Panc1 (cell line): ENCODE measurements around the gene WWOX.

ENCODE experiments used
- POLR2AphosphoS5 ChIP-seq: IDR thresholded peaks from 2 replicates; pipeline ENCODE4 v1.6.1; 2012; ENCODE audit warnings: mild to moderate bottlenecking, low read depth, low read length, moderate library complexity
- TCF7L2 ChIP-seq: IDR thresholded peaks from 2 replicates; pipeline ENCODE4 v1.6.1; 2011; ENCODE audit warnings: mild to moderate bottlenecking, low read depth, low read length, inconsistent platforms
- TF ChIP-seq, protein P1 (sequence below): fragments of 450-650 bp; IDR thresholded peaks from 2 replicates; pipeline ENCODE4 v1.5.1; 2017; ENCODE audit warnings: mild to moderate bottlenecking
- TF ChIP-seq, protein P2 (sequence below), 2 experiments: IDR thresholded peaks; 2 replicates each; pipeline ENCODE4 v1.6.1; 2011 to 2012; ENCODE audit warnings: low read depth in 2 of 2, control low read depth in 1 of 2, low read length in 1 of 2, mild to moderate bottlenecking in 1 of 2, moderate library complexity in 1 of 2; ENCODE audit not compliant: insufficient read depth in 1 of 2

DNA sequence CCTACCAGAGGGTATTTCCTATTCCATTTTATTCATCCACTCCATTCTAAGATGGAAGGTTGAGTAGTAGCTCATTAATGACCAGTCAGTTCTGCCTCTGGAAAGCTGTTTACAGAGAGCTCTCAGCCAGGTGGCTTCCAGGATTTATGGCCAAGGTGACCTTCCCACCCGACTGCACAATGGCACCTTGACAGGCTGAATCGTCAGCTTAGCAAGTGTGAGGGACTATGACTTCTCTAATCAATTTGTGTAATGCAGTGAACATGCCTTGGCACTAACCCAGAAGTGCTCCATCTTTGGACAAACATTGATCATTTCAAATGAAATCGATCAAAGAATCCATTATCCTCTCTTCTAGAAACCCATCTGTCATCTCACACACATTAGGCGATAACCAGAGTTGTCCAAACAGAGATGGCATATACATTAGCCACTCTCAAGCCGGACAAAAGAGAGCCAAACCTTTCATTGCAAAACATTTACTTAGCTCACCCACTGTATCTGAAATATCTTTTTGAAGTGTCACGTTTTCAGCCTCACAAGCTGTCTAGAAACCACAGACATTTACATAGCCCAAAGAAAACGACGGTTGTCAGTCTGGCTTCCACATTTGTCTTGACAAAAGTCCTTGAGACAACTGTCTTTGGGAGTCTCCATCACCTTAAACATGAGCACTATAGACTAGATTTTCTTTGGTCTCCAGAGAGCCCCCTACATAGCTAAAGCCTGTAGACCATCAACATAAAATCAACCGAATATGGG is 41.5 kb upstream of the WWOX start:
- TF ChIP-seq TCF7L2 (no peak), POLR2AphosphoS5 (no peak)
- TF ChIP-seq, protein P1, sequence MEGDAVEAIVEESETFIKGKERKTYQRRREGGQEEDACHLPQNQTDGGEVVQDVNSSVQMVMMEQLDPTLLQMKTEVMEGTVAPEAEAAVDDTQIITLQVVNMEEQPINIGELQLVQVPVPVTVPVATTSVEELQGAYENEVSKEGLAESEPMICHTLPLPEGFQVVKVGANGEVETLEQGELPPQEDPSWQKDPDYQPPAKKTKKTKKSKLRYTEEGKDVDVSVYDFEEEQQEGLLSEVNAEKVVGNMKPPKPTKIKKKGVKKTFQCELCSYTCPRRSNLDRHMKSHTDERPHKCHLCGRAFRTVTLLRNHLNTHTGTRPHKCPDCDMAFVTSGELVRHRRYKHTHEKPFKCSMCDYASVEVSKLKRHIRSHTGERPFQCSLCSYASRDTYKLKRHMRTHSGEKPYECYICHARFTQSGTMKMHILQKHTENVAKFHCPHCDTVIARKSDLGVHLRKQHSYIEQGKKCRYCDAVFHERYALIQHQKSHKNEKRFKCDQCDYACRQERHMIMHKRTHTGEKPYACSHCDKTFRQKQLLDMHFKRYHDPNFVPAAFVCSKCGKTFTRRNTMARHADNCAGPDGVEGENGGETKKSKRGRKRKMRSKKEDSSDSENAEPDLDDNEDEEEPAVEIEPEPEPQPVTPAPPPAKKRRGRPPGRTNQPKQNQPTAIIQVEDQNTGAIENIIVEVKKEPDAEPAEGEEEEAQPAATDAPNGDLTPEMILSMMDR = no peak
- TF ChIP-seq, protein P2, sequence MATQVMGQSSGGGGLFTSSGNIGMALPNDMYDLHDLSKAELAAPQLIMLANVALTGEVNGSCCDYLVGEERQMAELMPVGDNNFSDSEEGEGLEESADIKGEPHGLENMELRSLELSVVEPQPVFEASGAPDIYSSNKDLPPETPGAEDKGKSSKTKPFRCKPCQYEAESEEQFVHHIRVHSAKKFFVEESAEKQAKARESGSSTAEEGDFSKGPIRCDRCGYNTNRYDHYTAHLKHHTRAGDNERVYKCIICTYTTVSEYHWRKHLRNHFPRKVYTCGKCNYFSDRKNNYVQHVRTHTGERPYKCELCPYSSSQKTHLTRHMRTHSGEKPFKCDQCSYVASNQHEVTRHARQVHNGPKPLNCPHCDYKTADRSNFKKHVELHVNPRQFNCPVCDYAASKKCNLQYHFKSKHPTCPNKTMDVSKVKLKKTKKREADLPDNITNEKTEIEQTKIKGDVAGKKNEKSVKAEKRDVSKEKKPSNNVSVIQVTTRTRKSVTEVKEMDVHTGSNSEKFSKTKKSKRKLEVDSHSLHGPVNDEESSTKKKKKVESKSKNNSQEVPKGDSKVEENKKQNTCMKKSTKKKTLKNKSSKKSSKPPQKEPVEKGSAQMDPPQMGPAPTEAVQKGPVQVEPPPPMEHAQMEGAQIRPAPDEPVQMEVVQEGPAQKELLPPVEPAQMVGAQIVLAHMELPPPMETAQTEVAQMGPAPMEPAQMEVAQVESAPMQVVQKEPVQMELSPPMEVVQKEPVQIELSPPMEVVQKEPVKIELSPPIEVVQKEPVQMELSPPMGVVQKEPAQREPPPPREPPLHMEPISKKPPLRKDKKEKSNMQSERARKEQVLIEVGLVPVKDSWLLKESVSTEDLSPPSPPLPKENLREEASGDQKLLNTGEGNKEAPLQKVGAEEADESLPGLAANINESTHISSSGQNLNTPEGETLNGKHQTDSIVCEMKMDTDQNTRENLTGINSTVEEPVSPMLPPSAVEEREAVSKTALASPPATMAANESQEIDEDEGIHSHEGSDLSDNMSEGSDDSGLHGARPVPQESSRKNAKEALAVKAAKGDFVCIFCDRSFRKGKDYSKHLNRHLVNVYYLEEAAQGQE (IDR thresholded peaks at IDR 0.05; ENCODE audit: insufficient read depth in 1 of 2, low read depth in 2 of 2, low read length in 1 of 2) = no peak
